Astrocyte of the hippocampus (primary cell): ENCODE results near the gene ZC3H18.

Experiments used
- DNase-seq: peaks from one replicate; pipeline ENCODE4 v3.0.0; 2011; ENCODE audit warnings: low read depth, low spot score

Gene ZC3H18

DNA sequence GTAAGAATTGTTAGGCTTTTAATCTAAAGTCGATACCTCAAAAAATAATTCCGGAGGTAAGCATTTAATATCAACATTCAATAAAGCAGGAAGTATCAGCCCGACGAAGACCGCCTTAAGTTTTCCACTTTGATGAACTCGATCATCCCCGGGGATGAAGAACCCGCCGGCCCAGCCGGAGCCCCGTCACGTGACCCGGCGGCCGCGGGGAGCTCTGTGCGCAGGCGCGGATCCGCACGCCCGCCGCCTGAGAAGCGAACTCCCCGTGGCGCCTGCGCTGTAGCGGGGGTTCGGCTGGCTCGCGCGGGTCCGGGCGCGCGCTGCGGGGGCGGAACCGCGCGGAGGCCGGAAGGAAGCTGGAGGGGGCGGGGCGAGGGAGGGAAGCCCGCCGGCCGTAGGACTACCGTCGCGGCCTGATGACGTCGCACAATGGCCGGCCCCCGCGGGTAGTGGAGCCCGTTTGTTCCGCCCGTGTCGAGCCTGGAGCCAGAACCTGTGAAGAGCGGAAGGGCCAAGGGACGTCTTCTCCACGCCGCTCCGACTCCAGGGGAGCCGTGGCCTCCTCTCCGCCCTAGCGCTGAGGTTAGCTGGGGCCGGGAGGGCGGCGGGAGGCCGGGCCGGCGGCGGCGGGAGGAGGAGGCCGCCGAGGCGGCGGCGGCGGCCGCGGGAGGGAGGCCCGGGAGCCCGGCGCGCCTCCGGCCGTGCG is at the start of gene ZC3H18:
TSS of gene ZC3H18 (plus strand) at position 419 of the 706 bp plus-strand sequence. CDS start 6,721 bp downstream, outside the sequence.
- peak; percentile 100 for DNase-seq

GRCh38 chr16:88521674-88522073 is 48.5 kb upstream of the ZC3H18 start:
- DNase-seq = no peak

DNA sequence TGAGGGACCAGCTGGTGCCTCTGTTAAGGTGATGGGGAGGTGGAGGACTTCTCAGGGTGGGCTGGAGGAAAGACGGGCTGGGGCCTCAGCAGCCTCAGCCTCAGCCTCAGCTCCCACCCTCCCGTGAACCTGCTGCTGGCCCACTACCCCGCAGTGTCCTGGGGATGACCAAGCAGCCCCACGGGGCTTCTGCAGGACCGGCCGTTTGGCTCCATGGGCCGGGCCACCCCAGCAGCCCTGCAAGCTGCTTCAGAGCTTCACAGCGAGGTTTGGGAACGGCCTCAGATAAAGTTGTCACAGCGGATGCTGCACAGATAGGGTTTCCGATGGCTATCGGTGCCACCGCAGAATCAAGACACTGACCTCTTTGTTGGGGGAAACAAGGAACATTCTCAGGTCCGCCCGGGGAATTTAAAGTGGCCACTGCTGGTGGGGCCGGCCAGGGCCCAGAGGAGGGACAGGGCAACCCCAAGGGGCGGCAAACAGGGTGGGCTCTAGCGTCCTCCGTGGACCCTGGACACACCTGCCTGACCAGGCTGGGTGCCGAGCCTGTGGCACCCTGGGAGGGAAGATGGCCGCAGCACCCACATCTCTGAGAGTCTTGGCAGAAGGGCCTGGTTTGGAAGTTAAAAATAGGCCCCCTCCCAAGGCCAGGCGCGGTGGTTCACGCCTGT is 47.8 kb upstream of the ZC3H18 start:
- DNase-seq = no peak

GRCh38 chr16:88523309-88524161 is 46.7 kb upstream of the ZC3H18 start:
- no peak for DNase-seq

- DNase-seq = no peak
Measured at GRCh38 chr16:88524274-88524972, 45.8 kb upstream of the ZC3H18 start.

GRCh38 chr16:88524973-88525662 is 45.1 kb upstream of the ZC3H18 start:
- DNase-seq = no peak

- DNase-seq = no peak
Measured at GRCh38 chr16:88525663-88525990, 44.6 kb upstream of the ZC3H18 start.

DNA sequence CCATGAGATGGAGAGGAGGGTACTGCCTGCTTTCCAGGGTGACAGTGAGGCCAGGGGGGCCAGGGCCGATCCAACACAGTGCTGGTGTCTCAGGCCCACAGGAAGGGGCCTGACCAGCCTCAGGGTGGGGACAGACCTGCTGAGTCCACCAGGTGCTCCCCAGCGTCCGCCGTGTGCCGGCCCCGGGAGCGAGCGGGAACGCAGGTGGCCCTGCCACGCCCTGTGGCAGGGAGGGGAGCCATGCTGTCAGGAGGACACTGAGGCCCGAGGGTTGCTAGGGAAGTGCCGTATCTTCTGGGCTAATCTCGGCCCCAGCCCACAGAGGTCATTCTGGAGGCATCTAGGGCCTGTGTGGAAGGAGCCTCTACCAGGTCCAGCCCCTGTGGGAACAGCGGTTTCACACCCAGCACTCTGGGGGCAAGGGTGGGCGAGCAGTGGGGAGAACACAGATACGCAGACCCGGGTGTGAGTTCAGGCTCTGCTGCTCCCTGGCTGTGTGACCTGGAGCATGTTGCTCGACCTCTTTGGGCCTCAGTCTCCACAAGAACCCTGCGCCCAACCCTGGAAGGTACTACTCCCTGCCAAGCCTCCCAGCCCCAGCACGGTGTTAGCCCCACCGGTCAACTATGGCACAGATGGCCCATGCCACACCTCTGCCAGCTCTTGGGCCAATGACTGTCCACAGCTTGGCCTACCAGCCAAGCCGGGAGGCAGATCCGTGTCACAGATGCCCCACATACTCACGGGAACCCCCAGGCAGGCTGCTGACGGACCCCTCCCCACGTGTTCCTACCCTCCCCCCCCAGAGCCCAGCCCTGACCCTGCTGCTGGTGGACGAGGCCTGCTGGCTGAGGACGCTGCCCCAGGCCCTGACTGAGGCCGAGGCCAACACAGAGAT is 43.9 kb upstream of the ZC3H18 start:
- DNase-seq = no peak

DNA sequence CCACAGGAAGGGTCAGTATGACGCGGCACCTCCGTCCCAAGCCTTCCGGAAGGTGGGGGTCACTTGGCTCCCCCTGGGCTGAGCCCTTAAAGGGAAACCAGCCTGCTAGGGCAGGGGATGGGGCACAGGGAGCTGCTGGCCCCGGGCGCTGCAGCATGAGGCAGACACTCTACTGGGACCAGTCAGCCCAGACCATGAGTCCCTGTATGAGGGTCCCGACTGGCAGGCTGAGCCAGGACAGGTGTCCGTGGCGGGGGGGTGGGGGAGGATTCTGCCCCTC is 43.4 kb upstream of the ZC3H18 start:
- DNase-seq = no peak

GRCh38 chr16:88527186-88527936 is 42.8 kb upstream of the ZC3H18 start:
- peak; percentile 86 for DNase-seq

- DNase-seq = no peak
Measured at GRCh38 chr16:88527937-88528743, 42.1 kb upstream of the ZC3H18 start.

DNA sequence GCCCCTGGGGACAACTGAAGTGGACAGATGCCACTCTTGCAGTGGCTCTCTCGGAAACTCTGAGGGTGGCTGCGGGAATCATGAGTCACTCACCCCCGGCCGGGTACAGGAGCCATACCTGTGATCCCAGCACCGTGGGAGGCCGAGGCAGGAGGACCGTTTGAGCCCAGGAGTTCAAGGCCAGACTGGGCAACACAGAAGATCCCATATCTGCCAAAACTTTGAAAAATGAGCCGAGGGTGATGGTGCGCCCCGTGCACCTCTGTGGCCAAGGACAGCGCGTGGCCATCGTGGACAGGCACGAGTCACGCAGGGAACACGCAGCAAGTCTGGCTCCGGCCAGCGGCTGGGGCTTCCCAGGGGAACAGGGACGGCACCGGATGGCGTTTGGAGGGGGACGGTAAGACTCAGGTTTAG is 41.3 kb upstream of the ZC3H18 start:
- DNase-seq = no peak

GRCh38 chr16:88529596-88529995 is 40.6 kb upstream of the ZC3H18 start:
- DNase-seq = no peak

- DNase-seq = no peak
Measured at GRCh38 chr16:88530051-88530857, 39.9 kb upstream of the ZC3H18 start.

GRCh38 chr16:88530858-88531203 is 39.4 kb upstream of the ZC3H18 start:
- DNase-seq = no peak

GRCh38 chr16:88531346-88531745 is 38.9 kb upstream of the ZC3H18 start:
- no peak for DNase-seq

DNA sequence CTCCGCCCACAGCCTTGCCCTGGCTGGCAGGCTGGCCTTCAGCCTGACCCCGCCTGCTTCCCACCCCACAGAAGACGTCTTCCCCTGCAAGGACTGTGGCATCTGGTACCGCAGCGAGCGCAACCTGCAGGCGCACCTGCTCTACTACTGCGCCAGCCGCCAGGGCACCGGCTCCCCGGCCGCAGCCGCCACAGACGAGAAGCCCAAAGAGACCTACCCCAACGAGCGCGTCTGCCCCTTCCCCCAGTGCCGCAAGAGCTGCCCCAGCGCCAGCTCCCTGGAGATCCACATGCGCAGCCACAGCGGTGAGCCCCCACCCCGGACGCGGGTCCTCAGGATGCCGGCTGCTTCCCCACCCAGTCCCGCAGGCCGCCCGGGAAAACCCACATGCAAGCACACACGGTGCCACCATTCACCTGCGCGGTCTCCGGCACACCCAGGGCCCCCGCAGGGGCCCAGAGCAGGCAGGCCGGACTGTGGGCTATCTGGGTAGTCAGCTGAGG is 38.2 kb upstream of the ZC3H18 start:
- DNase-seq = no peak
